H1 (cell line): ENCODE measurements around the gene BTBD1. TPM values are rescaled to one million over a fixed set of nuclear protein-coding genes. Genes with fewer than 3 reads are reported as not detected.
A peak's percentile ranks its signal among the peaks of the same experiment; 100 is the strongest.

Experiments
- ASH2L ChIP-seq: fragments of 200-600, 300-600 bp; sonication (generic); IDR thresholded peaks from one replicate; pipeline ENCODE4 v1.7.1; 2017; ENCODE audit warnings: low read length
- BCL11A ChIP-seq, 2 experiments: IDR thresholded peaks; one replicate each; pipeline ENCODE4 v1.6.1; 2011; ENCODE audit warnings: low read depth in 2 of 2, low read length in 2 of 2, mild to moderate bottlenecking in 2 of 2
- BRCA1 ChIP-seq: IDR thresholded peaks from 2 replicates; pipeline ENCODE4 v1.6.1; 2012; ENCODE audit warnings: low read depth, low read length, improper control_type of control experiment
- CBX8 ChIP-seq: fragments of 300-800, 300-1000 bp; sonication (generic); IDR thresholded peaks from 2 replicates; pipeline ENCODE4 v1.7.1; 2016; ENCODE audit warnings: low read depth, low read length, borderline replicate concordance
- CTBP2 ChIP-seq: IDR thresholded peaks from 2 replicates; pipeline ENCODE4 v1.7.0; 2011; ENCODE audit warnings: borderline replicate concordance, mild to moderate bottlenecking, moderate library complexity, mixed read lengths, low read length; ENCODE audit not compliant: insufficient read depth, insufficient read length
- HDAC2 ChIP-seq, 2 experiments: fragments of 300-600 bp in 1 of 2; sonication (generic) in 1 of 2; IDR thresholded peaks; 2 replicates each; pipeline ENCODE4 v1.6.1; 2011 to 2012; ENCODE audit warnings: low read depth in 2 of 2, low read length in 2 of 2, mild to moderate bottlenecking in 2 of 2, moderate library complexity in 2 of 2, borderline replicate concordance in 1 of 2, inconsistent platforms in 1 of 2
- POLR2A ChIP-seq, 2 experiments: IDR thresholded peaks; 1 replicate in 1 of 2; 2 replicates in 1 of 2; pipeline ENCODE4 v1.6.1; 2011; ENCODE audit warnings: low read depth in 2 of 2, low read length in 2 of 2, mild to moderate bottlenecking in 2 of 2; ENCODE audit errors: control extremely low read depth in 1 of 2
- RBBP5 ChIP-seq: IDR thresholded peaks from 2 replicates; pipeline ENCODE4 v1.7.1; 2012; ENCODE audit warnings: low read depth, mild to moderate bottlenecking, inconsistent platforms, low read length, moderate library complexity, borderline replicate concordance
- RNF2 ChIP-seq: fragments of 200-900, 300-1000 bp; sonication (generic); IDR thresholded peaks from 2 replicates; pipeline ENCODE4 v1.7.1; 2016; ENCODE audit warnings: borderline replicate concordance, low read depth, mild to moderate bottlenecking, antibody characterized with exemption, low read length; ENCODE audit not compliant: poor library complexity, severe bottlenecking; ENCODE audit errors: missing control alignments
- SAP30 ChIP-seq: fragments of 300-600 bp; sonication (generic); IDR thresholded peaks from 2 replicates; pipeline ENCODE4 v1.7.1; 2012; ENCODE audit warnings: low read length, moderate library complexity, mild to moderate bottlenecking, inconsistent platforms; ENCODE audit not compliant: insufficient read depth, insufficient replicate concordance
- SIN3A ChIP-seq, 2 experiments: IDR thresholded peaks in 1 of 2; conservative IDR thresholded peaks in 1 of 2; 2 replicates each; pipeline ENCODE4 v1.6.1; 2011 to 2012; ENCODE audit warnings: low read length in 2 of 2, improper control_type of control experiment in 1 of 2, low read depth in 1 of 2, mild to moderate bottlenecking in 1 of 2
- SIX5 ChIP-seq: IDR thresholded peaks from 2 replicates; pipeline ENCODE4 v1.6.1; 2011; ENCODE audit warnings: mild to moderate bottlenecking, low read depth, low read length
- SP1 ChIP-seq: IDR thresholded peaks from 2 replicates; pipeline ENCODE4 v1.6.1; 2011; ENCODE audit warnings: low read depth, low read length
- polyA plus RNA-seq, 7 experiments: library from polyadenylated mRNA; depleted of rRNA in 3 of 7; stranded (reverse) in 5 of 7; unstranded in 2 of 7; fragments of >200 nt in 5 of 7; fragments of 200-250 nt in 2 of 7; gene quantifications; 1 replicate in 5 of 7; 2 replicates in 1 of 7; 4 replicates in 1 of 7; pipeline versions ENCODE4 v1.2.1 to v1.2.3, GENCODE V29; 2011 to 2013; ENCODE audit warnings: missing spikeins in 2 of 7, mixed read lengths in 2 of 7
- total RNA-seq: library from RNA; stranded (reverse); fragmentation: NEBNext Ultra II Directional; extraction: Animal tissue kit (Norgen Biotek cat#: 25700); gene quantifications from 2 replicates; pipeline ENCODE4 v1.2.1, GENCODE V29; 2021
- TF ChIP-seq, protein P1 (sequence below): IDR thresholded peaks from 2 replicates; pipeline ENCODE4 v1.6.1; 2011; ENCODE audit warnings: low read length, improper control_type of control experiment
- TF ChIP-seq, protein P2 (sequence below), 3 experiments: IDR thresholded peaks; 1 replicate in 2 of 3; 2 replicates in 1 of 3; pipeline versions ENCODE4 v1.5.1 to v1.6.1; 2011; ENCODE audit warnings: low read length in 3 of 3, mild to moderate bottlenecking in 3 of 3, inconsistent platforms in 2 of 3, low read depth in 1 of 3, moderate library complexity in 1 of 3; ENCODE audit not compliant: insufficient read depth in 1 of 3; ENCODE audit errors: control extremely low read depth in 1 of 3
- TF ChIP-seq, protein P3 (sequence below): IDR thresholded peaks from 2 replicates; pipeline ENCODE4 v1.6.1; 2012; ENCODE audit warnings: low read length, inconsistent platforms
- TF ChIP-seq, protein P4 (sequence below): IDR thresholded peaks from 2 replicates; pipeline ENCODE4 v1.6.1; 2011; ENCODE audit warnings: low read depth, mild to moderate bottlenecking, low read length; ENCODE audit not compliant: insufficient read depth

BTBD1 gene
- total and polyA plus RNA-seq, 2 of the 8 experiments (the other 6 are each of a cell fraction or from before 2014, with no cell fraction given) = 18.6 to 39.5 TPM

DNA sequence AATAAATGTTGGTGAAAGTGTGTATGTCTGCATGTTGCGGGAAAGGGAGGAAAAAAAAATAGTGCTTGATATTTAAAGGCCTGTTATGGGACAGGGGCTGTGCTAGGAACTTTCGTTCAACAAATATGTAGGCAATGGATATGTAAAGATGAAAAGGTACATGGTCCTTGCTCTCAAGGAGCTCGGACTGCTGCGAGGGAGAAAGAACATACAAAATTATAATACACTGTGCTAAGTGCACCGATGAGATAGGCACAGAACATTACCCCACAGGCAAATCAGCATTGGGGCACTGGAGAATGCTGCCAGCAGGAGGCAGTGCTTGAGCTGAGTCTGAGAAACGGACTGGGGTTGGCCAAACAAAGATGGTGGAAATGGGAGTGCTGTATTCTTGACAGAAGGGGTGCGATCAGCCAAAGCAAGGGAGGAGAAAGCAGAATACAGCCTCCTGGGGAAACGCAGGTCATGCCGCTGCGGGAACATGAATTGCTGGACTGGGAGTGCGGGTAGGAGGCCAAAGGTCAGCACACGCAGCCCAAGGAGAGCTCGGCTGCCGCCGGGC lies 56.3 kb downstream of the BTBD1 start (continued):
- TF ChIP-seq RBBP5 (no peak), SIN3A (conservative IDR thresholded peaks at IDR 0.05 in 1 of 2, IDR thresholded peaks at IDR 0.05 in 1 of 2; ENCODE audit: low read depth in 1 of 2, low read length in 2 of 2) (no peak; a peak in 1 of 4 replicates), POLR2A (IDR thresholded peaks at IDR 0.05; ENCODE audit: control extremely low read depth in 1 of 2, low read depth in 2 of 2, low read length in 2 of 2) (no peak; a peak in 1 of 3 replicates), HDAC2 (IDR thresholded peaks at IDR 0.05; ENCODE audit: borderline replicate concordance in 1 of 2, low read depth in 2 of 2, low read length in 2 of 2) (no peak; a peak in 1 of 4 replicates), ASH2L (no peak), CTBP2 (no peak), SAP30 (peak; percentile 80), SP1 (no peak), BRCA1 (no peak), BCL11A (IDR thresholded peaks at IDR 0.05; ENCODE audit: low read depth in 2 of 2, low read length in 2 of 2) (no peak), RNF2 (no peak), SIX5 (no peak), CBX8 (no peak)
- TF ChIP-seq, protein P1, sequence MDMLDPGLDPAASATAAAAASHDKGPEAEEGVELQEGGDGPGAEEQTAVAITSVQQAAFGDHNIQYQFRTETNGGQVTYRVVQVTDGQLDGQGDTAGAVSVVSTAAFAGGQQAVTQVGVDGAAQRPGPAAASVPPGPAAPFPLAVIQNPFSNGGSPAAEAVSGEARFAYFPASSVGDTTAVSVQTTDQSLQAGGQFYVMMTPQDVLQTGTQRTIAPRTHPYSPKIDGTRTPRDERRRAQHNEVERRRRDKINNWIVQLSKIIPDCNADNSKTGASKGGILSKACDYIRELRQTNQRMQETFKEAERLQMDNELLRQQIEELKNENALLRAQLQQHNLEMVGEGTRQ = no peak
- TF ChIP-seq, protein P2, sequence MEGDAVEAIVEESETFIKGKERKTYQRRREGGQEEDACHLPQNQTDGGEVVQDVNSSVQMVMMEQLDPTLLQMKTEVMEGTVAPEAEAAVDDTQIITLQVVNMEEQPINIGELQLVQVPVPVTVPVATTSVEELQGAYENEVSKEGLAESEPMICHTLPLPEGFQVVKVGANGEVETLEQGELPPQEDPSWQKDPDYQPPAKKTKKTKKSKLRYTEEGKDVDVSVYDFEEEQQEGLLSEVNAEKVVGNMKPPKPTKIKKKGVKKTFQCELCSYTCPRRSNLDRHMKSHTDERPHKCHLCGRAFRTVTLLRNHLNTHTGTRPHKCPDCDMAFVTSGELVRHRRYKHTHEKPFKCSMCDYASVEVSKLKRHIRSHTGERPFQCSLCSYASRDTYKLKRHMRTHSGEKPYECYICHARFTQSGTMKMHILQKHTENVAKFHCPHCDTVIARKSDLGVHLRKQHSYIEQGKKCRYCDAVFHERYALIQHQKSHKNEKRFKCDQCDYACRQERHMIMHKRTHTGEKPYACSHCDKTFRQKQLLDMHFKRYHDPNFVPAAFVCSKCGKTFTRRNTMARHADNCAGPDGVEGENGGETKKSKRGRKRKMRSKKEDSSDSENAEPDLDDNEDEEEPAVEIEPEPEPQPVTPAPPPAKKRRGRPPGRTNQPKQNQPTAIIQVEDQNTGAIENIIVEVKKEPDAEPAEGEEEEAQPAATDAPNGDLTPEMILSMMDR (IDR thresholded peaks at IDR 0.05; ENCODE audit: control extremely low read depth in 1 of 3, insufficient read depth in 1 of 3, low read depth in 1 of 3, low read length in 3 of 3) = peak; percentile 70 to 97 (median 92)
- TF ChIP-seq, protein P3, sequence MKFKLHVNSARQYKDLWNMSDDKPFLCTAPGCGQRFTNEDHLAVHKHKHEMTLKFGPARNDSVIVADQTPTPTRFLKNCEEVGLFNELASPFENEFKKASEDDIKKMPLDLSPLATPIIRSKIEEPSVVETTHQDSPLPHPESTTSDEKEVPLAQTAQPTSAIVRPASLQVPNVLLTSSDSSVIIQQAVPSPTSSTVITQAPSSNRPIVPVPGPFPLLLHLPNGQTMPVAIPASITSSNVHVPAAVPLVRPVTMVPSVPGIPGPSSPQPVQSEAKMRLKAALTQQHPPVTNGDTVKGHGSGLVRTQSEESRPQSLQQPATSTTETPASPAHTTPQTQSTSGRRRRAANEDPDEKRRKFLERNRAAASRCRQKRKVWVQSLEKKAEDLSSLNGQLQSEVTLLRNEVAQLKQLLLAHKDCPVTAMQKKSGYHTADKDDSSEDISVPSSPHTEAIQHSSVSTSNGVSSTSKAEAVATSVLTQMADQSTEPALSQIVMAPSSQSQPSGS = no peak
- TF ChIP-seq, protein P4, sequence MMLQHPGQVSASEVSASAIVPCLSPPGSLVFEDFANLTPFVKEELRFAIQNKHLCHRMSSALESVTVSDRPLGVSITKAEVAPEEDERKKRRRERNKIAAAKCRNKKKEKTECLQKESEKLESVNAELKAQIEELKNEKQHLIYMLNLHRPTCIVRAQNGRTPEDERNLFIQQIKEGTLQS = no peak
